Measurements from ENCODE around the gene CCNI2.

CCNI2 gene

GRCh38 chr5:132749506-132749905 lies 2.3 kb downstream of the CCNI2 start:
- no peak for DNase-seq (ENCODE audit: low read depth)

- DNase-seq (ENCODE audit: low read depth): no peak
Measured at GRCh38 chr5:132750471-132751230, 3.4 kb downstream of the CCNI2 start.

GRCh38 chr5:132751444-132751843 lies 4.2 kb downstream of the CCNI2 start:
- DNase-seq (ENCODE audit: low read depth): no peak

- no peak for DNase-seq (ENCODE audit: low read depth)
Measured at GRCh38 chr5:132751971-132752580, 4.8 kb downstream of the CCNI2 start.

- DNase-seq (ENCODE audit: low read depth): no peak
Measured at GRCh38 chr5:132752581-132753125, 5.4 kb downstream of the CCNI2 start.

- DNase-seq (ENCODE audit: low read depth): no peak
Measured at GRCh38 chr5:132753135-132753987, 6.1 kb downstream of the CCNI2 start.

GRCh38 chr5:132754111-132754510 lies 6.9 kb downstream of the CCNI2 start:
- DNase-seq (ENCODE audit: low read depth): no peak

- no peak for DNase-seq (ENCODE audit: low read depth)
Measured at GRCh38 chr5:132754947-132755346, 7.7 kb downstream of the CCNI2 start.

GRCh38 chr5:132756542-132756941 lies 9.3 kb downstream of the CCNI2 start:
- DNase-seq (ENCODE audit: low read depth): no peak

- no peak for DNase-seq (ENCODE audit: low read depth)
Measured at GRCh38 chr5:132758451-132758850, 11.2 kb downstream of the CCNI2 start.

- DNase-seq (ENCODE audit: low read depth): no peak
Measured at GRCh38 chr5:132759114-132760048, 12.2 kb downstream of the CCNI2 start.

- no peak for DNase-seq (ENCODE audit: low read depth)
Measured at GRCh38 chr5:132760049-132760420, 12.8 kb downstream of the CCNI2 start.

- DNase-seq (ENCODE audit: low read depth): no peak
Measured at GRCh38 chr5:132760601-132761317, 13.5 kb downstream of the CCNI2 start.

GRCh38 chr5:132761321-132762240 lies 14.4 kb downstream of the CCNI2 start:
- no peak for DNase-seq (ENCODE audit: low read depth)

- DNase-seq (ENCODE audit: low read depth): no peak
Measured at GRCh38 chr5:132762246-132763000, 15.2 kb downstream of the CCNI2 start.

GRCh38 chr5:132763181-132764036 lies 16.2 kb downstream of the CCNI2 start:
- no peak for DNase-seq (ENCODE audit: low read depth)

- DNase-seq (ENCODE audit: low read depth): no peak
Measured at GRCh38 chr5:132764051-132764450, 16.8 kb downstream of the CCNI2 start.

GRCh38 chr5:132764671-132765238 lies 17.5 kb downstream of the CCNI2 start:
- no peak for DNase-seq (ENCODE audit: low read depth)
